Mucosa of rectum (tissue), 2 donors: ENCODE measurements around the gene TMEM202.
"Not testable (repeated sequence)": the region's sequence is repeated elsewhere in the genome, so short reads cannot be mapped to it uniquely, and the experiment has no call there.

Source experiments
- H3K27ac ChIP-seq, 2 donors: one replicate each; pipeline ENCODE4 v1.7.0; 2013; ENCODE audit warnings: inconsistent platforms in 2 of 2, low read depth in 2 of 2, low read length in 2 of 2
- H3K27me3 ChIP-seq, 2 donors: one replicate each; pipeline ENCODE4 v1.7.0; 2013; ENCODE audit warnings: low read length in 2 of 2; ENCODE audit not compliant: control insufficient read depth in 2 of 2, insufficient read depth in 2 of 2
- H3K36me3 ChIP-seq, 2 donors: one replicate each; pipeline ENCODE4 v1.7.0; 2013; ENCODE audit warnings: low read length in 2 of 2; ENCODE audit not compliant: control insufficient read depth in 2 of 2, insufficient read depth in 2 of 2
- H3K4me1 ChIP-seq, 2 donors: one replicate each; pipeline ENCODE4 v1.7.0; 2013; ENCODE audit warnings: low read length in 2 of 2, mild to moderate bottlenecking in 1 of 2; ENCODE audit not compliant: control insufficient read depth in 2 of 2, insufficient read depth in 2 of 2
- H3K4me3 ChIP-seq, 2 donors: one replicate each; pipeline ENCODE4 v1.7.0; 2013; ENCODE audit warnings: low read length in 2 of 2
- H3K9ac ChIP-seq, 2 donors: one replicate each; pipeline ENCODE4 v1.7.0; 2013; ENCODE audit warnings: low read length in 2 of 2, low read depth in 1 of 2, mild to moderate bottlenecking in 1 of 2
- H3K9me3 ChIP-seq, 2 donors: one replicate each; pipeline ENCODE4 v1.7.0; 2013; ENCODE audit warnings: low read length in 2 of 2; ENCODE audit not compliant: control insufficient read depth in 2 of 2
- donor health status: healthy.
- donor health status: Normal muscosa, but diverticular disease.

The TMEM202 gene

DNA sequence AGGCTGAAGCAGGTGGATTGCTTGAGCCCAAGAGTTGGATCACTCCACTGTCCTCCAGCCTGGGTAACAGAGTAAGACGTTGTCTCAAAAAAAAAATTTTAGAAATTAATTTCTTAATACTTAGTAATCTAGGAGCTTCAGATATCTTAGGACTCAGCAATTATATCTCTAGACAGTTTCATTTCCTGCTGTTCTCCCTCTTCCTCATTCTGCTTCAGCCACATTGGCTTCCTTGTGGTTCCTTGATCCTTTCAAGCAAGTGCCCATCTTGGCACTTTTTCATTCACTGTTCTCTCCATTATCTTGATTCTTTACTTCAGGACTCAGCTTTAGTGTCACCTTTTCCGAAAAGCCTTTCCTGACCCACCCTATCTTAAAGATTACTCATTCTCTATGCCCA is 22.5 kb downstream of the TMEM202 start:
- H3K27ac ChIP-seq, result no peak overlapping the region
- H3K4me3 ChIP-seq, result no peak overlapping the region
- H3K4me1 ChIP-seq, result no peaks in the 10 kb centered on the region
- H3K9ac ChIP-seq, result no peak overlapping the region
- no peaks in the 10 kb centered on the region for H3K27me3 ChIP-seq
- no peaks in the 10 kb centered on the region for H3K9me3 ChIP-seq
- no peaks in the 10 kb centered on the region for H3K36me3 ChIP-seq

DNA sequence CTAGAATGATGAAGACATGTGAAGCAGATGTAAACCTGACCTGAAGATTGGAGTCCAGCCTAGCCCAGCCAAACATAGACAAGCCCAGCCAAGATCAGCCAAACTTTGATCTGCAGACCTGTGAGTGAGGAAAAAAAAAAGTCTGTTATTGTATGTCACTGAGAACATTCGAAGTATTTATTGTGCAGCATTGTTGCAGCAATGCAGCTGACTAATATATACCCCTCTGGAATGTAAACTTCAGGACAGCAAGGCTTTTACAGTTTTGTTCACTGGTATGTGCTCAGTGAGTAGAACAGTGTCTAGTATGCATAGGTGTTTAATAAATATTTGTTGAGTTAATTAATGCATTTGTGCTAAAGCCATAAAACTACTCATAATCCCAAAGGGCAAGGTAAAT is 23.4 kb downstream of the TMEM202 start:
- Histone ChIP-seq H3K27me3 (no peaks in the 10 kb centered on the region), H3K9ac (no peak overlapping the region), H3K4me3 (no peak overlapping the region), H3K36me3 (no peaks in the 10 kb centered on the region), H3K9me3 (no peaks in the 10 kb centered on the region), H3K4me1 (no peaks in the 10 kb centered on the region), H3K27ac (no peak overlapping the region)

DNA sequence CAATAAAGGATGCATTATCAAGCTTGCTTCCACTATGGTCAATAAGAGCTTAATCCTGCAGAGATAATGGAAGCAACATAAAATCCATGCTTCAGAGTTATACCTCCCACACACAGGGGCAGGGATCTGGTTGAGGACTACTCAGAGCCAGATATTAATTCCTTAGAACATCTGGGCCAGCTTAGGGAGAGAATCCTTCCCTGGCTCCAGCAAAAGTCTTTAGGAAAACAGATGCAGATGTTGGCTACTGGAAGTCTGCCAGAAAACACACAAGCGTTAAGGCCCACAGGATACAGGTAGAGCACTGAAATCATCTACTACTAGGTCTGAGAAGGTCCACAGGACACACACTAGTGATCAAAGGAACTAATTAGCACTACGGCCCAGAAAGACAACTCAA is 25.2 kb downstream of the TMEM202 start:
- no peaks in the 10 kb centered on the region for H3K27me3 ChIP-seq
- H3K36me3 ChIP-seq, result no peaks in the 10 kb centered on the region
- H3K27ac ChIP-seq, result no peak overlapping the region
- H3K4me3 ChIP-seq, result no peak overlapping the region
- no peaks in the 10 kb centered on the region for H3K4me1 ChIP-seq
- H3K9me3 ChIP-seq, result peaks cover 0 to 2% of the 10 kb centered on the region in 2 donors
- no peak overlapping the region for H3K9ac ChIP-seq

DNA sequence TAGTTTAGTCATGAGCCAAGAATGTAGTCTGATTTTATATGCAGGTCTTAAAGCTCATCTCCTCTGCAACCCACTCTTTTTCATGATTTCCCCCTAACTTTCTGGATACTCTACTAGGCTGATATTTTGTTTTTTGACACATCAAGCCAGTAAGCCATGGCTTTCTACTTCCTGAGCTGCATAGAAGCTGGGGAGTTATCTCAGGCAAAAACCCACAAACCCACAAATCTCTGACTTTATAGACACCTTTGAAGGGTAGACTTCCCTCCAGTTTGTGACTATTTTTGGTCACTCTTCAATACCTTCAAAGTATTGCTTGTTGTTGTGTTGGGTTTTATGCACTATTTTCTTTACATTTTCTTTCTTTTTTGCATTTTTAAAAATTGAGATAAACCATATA is 28.6 kb downstream of the TMEM202 start:
- peaks cover 0 to 2% of the 10 kb centered on the region in 2 donors for H3K9me3 ChIP-seq
- no peak overlapping the region for H3K9ac ChIP-seq
- H3K27me3 ChIP-seq, result no peaks in the 10 kb centered on the region

DNA sequence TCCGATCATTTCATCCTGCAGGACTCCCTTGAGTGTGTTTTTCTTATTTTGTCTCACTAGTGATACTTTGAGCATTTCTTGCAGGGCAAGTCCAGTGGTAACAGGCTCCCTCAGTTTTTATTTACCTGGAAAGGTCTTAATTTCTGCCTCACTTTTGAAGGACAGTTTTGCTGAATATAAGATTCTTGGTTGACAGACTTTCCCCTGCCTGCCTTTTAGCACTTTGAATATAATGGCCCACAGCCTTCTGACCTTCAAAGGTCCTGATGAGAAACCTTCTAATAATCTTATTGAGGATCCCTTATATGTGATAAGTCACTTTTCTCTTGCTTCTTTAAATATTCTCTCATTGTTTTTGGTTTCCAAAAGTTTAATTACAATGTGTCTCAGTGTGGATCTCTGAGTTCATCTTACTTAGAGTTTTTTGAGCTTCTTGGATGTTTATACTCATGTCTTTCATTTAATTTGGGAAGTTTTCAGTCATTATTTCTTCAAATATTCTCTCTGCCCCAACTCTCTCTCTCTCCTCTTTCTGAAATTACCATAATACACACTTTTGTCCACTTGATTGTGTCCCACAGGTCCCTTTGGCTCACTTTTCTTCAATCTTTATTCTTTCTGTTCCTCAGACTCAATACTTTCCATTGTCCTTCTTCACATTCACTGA is 39.7 kb downstream of the TMEM202 start:
- H3K36me3 ChIP-seq, result no peaks in the 10 kb centered on the region
- no peaks in the 10 kb centered on the region for H3K4me1 ChIP-seq
- no peak overlapping the region for H3K4me3 ChIP-seq
- H3K9me3 ChIP-seq, result peaks cover 3 to 7% of the 10 kb centered on the region in 2 donors
- H3K9ac ChIP-seq, result no peak overlapping the region
- H3K27ac ChIP-seq, result no peak overlapping the region
- no peaks in the 10 kb centered on the region for H3K27me3 ChIP-seq

More for the DNA sequence above, 28.6 kb downstream of the TMEM202 start:
- no peaks in the 10 kb centered on the region for H3K36me3 ChIP-seq
- no peaks in the 10 kb centered on the region for H3K4me1 ChIP-seq
- H3K4me3 ChIP-seq, result no peak overlapping the region
- no peak overlapping the region for H3K27ac ChIP-seq

DNA sequence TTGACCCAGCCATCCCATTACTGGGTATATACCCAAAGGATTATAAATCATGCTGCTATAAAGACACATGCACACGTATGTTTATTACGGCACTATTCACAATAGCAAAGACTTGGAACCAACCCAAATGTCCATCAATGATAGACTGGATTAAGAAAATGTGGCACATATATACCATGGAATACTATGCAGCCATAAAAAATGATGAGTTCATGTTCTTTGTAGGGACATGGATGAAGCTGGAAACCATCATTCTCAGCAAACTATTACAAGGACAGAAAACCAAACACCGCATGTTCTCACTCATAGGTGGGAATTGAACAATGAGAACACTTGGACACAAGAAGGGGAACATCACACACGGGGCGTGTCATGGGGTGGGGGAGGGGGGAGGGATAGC is 44.7 kb downstream of the TMEM202 start:
- not testable (repeated sequence) for H3K27ac ChIP-seq, H3K27me3 ChIP-seq, H3K9ac ChIP-seq, H3K9me3 ChIP-seq, H3K4me1 ChIP-seq, H3K4me3 ChIP-seq, H3K36me3 ChIP-seq

DNA sequence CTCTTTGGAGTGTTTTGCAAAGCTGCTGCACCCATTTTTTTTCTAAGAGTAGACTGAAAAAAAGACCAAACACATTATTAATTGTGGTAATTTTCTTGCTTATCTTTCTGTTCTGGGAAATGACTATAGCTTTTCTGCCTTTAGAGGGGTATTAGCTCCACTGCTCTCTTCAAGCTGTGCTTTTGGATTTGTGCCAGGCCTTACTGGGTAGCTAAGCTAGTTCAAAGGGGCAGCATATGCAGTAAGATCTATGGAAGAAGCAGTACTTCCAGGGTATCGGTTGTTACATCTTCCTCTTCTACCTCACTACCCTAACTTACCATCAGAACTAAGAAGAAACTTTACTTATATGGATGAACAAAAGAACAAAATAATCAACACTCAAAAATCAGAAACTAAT is 47.3 kb downstream of the TMEM202 start:
- H3K36me3 ChIP-seq, result no peaks in the 10 kb centered on the region
- H3K9ac ChIP-seq, result no peak overlapping the region
- H3K27ac ChIP-seq, result no peak overlapping the region
- H3K9me3 ChIP-seq, result no peaks in the 10 kb centered on the region
- no peaks in the 10 kb centered on the region for H3K4me1 ChIP-seq
- H3K4me3 ChIP-seq, result no peak overlapping the region
- H3K27me3 ChIP-seq, result no peaks in the 10 kb centered on the region

DNA sequence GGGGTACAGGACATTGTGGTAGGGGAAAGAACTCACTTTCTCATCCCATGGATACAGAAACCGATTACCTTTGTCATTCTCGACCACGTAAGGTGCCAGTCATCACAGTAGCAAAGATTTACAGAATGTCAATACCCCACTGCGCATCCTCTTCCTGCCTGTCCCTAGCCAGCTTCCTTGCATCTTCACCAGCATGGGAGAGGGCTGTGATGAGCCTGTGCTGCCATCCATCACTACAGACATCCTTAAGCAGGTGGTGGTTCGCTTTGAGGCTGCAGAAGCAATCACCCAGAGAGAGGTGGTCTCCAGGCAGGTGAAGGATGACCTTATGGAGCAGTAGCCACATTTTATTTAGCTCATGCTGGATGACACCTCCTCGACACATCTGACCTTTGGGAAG is 52.7 kb downstream of the TMEM202 start:
- no peaks in the 10 kb centered on the region for H3K27me3 ChIP-seq
- no peaks in the 10 kb centered on the region for H3K36me3 ChIP-seq
- no peak overlapping the region for H3K4me3 ChIP-seq
- H3K9me3 ChIP-seq, result no peaks in the 10 kb centered on the region
- H3K9ac ChIP-seq, result no peak overlapping the region
- H3K27ac ChIP-seq, result no peak overlapping the region
- H3K4me1 ChIP-seq, result no peaks in the 10 kb centered on the region

DNA sequence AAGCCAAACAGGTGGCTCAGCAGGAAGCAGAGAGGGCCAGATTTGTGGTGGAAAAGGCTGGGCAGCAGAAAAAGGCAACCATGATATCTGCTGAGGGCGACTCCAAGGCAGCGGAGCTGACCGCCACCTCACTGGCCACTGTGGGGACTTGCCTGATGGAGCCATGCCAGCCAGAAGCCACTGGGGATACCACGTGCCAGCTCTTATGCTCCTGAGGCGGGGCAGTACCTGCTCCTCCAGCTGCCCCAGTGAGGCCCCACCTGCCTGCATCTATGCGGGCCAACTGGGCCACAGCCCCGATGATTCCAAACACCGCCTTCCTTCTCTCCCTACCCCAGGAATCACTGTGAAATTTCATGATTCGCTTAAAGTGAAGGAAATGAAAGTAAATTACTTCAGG is 53.1 kb downstream of the TMEM202 start:
- no peak overlapping the region for H3K9ac ChIP-seq
- no peaks in the 10 kb centered on the region for H3K36me3 ChIP-seq
- H3K27me3 ChIP-seq, result no peaks in the 10 kb centered on the region

DNA sequence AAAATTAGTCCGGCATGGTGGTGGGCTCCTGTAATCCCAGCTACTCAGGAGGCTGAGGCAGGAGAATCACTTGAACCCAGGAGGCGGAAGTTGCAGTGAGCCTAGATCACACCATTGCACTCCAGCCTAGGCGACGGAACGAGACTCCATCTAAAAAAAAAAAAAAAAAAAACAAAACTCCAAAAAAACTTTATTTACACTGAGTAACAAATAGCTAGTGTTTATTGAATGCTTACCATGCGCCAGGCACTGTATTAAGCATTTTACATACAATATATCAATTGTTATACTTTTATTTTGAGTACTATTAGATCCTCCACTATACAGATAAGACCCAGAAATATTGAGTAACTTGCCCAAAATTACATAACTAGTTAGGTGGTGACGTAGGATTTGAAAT is 58.6 kb downstream of the TMEM202 start:
- Histone ChIP-seq H3K27me3 (no peaks in the 10 kb centered on the region), H3K36me3 (no peaks in the 10 kb centered on the region)

More for the DNA sequence above, 53.1 kb downstream of the TMEM202 start:
- Histone ChIP-seq H3K4me1 (no peaks in the 10 kb centered on the region), H3K27ac (no peak overlapping the region), H3K4me3 (no peak overlapping the region), H3K9me3 (no peaks in the 10 kb centered on the region)

More for the DNA sequence above, 58.6 kb downstream of the TMEM202 start:
- H3K4me3 ChIP-seq, result no peak overlapping the region
- no peaks in the 10 kb centered on the region for H3K4me1 ChIP-seq
- H3K27ac ChIP-seq, result no peak overlapping the region
- no peak overlapping the region for H3K9ac ChIP-seq
- no peaks in the 10 kb centered on the region for H3K9me3 ChIP-seq
